HUES6 (cell line): ENCODE data around the gene SIRT5.

Source experiments
- H3K27ac ChIP-seq: 2 replicates; pipeline ENCODE4 v1.7.0; 2013; ENCODE audit warnings: low read depth, mild to moderate bottlenecking, low read length, inconsistent platforms
- H3K27me3 ChIP-seq: 2 replicates; pipeline ENCODE4 v1.6.1; 2013; ENCODE audit warnings: low read length; ENCODE audit not compliant: control insufficient read depth, insufficient read depth
- H3K36me3 ChIP-seq: 2 replicates; pipeline ENCODE4 v1.6.1; 2013; ENCODE audit warnings: low read length; ENCODE audit not compliant: control insufficient read depth, insufficient read depth
- H3K4me1 ChIP-seq: 2 replicates; pipeline ENCODE4 v1.6.1; 2013; ENCODE audit warnings: low read length; ENCODE audit not compliant: control insufficient read depth, insufficient read depth
- H3K4me3 ChIP-seq: 2 replicates; pipeline ENCODE4 v1.5.1; 2013; ENCODE audit warnings: low read depth, low read length
- H3K9ac ChIP-seq: one replicate; pipeline ENCODE4 v1.6.1; 2013; ENCODE audit warnings: mild to moderate bottlenecking, low read length
- H3K9me3 ChIP-seq: 2 replicates; pipeline ENCODE4 v1.6.1; 2013; ENCODE audit warnings: low read depth, low read length; ENCODE audit not compliant: control insufficient read depth, insufficient read depth

SIRT5 gene

GRCh38 chr6:13662651-13663334 is 88.4 kb downstream of the SIRT5 start:
- no peaks in the 10 kb centered on the region for H3K27me3 ChIP-seq
- H3K36me3 ChIP-seq, result no peaks in the 10 kb centered on the region
- H3K4me3 ChIP-seq, result no peak overlapping the region
- 0 out of 2 replicates have a peak overlapping the region, but pooled peaks have one; percentile 19 for H3K27ac ChIP-seq
- no peaks in the 10 kb centered on the region for H3K9me3 ChIP-seq
- peaks cover 10% of the 10 kb centered on the region for H3K4me1 ChIP-seq
- H3K9ac ChIP-seq, result no peak overlapping the region

- H3K36me3 ChIP-seq, result no peaks in the 10 kb centered on the region
- H3K4me3 ChIP-seq, result no peak overlapping the region
- peaks cover 16% of the 10 kb centered on the region for H3K4me1 ChIP-seq
- no peak overlapping the region for H3K27ac ChIP-seq
- H3K9me3 ChIP-seq, result no peaks in the 10 kb centered on the region
- H3K9ac ChIP-seq, result no peak overlapping the region
- no peaks in the 10 kb centered on the region for H3K27me3 ChIP-seq
These were observed 89.6 kb downstream of the SIRT5 start for GRCh38 chr6:13663986-13664385.
